ENCODE measurements around the gene DLGAP1. TPM values are rescaled to one million over a fixed set of nuclear protein-coding genes. Genes with fewer than 3 reads are reported as not detected.

DLGAP1 gene
- total and polyA plus RNA-seq, 2 of the 8 experiments (the other 6 are each of a cell fraction or from before 2014, with no cell fraction given) = 11.8 to 16.9 TPM

DNA sequence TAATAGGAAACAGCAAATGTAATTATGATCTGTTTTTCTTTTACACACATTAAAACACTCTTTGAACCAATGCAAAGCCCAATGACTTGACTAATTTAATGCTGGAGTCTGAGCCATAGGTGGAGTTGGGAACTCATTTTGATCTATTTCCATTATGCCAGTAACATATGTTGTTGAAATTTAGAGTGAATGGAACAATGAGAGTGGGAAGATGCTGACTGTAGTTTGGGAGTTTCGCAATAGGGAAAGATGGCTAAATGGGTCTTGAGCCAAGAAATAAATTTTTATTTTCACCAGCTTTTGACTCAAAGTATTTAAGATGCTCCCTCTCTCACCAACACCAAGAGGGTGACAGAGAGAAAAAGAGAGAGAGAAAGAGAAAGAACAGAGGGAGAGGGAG lies 246.7 kb downstream of the DLGAP1 start:
- Histone ChIP-seq H3K27ac (ENCODE audit: low read depth, low read length) (no peak overlapping the region), H3K23me2 (ENCODE audit: low read depth, low read length) (no peaks in the 10 kb centered on the region; the same call in 1 of the 2 replicates), H2BK20ac (ENCODE audit: low read length) (no peak overlapping the region), H3K9me3 (ENCODE audit: insufficient read depth in 2 of 2, low read depth in 1 of 2, low read length in 1 of 2) (no peaks in the 10 kb centered on the region), H3K18ac (ENCODE audit: extremely low read depth, low read length) (no peak overlapping the region), H2BK15ac (ENCODE audit: low read length) (no peak overlapping the region), H2BK12ac (ENCODE audit: low read depth, low read length) (no peak overlapping the region), H3K14ac (ENCODE audit: insufficient read length) (no peak overlapping the region), H3K4me1 (replicated peaks in 1 of 4; ENCODE audit: control insufficient read depth in 3 of 4, insufficient read depth in 4 of 4, low read length in 3 of 4) (peaks cover 0 to 6% (median 3%) of the 10 kb centered on the region in 4 experiments; a peak in 4 of 7 replicates), H2AFZ (ENCODE audit: low read length) (no peak overlapping the region), H3K4me2 (ENCODE audit: insufficient read depth in 1 of 2, low read depth in 2 of 2, low read length in 2 of 2) (no peak overlapping the region), H4K91ac (replicated peaks; ENCODE audit: insufficient read length, low read length) (no peak overlapping the region), H4K8ac (ENCODE audit: extremely low read depth, insufficient read depth, low read length) (no peak overlapping the region), H2BK120ac (replicated peaks; ENCODE audit: low read depth, low read length) (no peak overlapping the region), H4K20me1 (replicated peaks in 1 of 2; ENCODE audit: control insufficient read depth in 1 of 2, insufficient read depth in 2 of 2, low read length in 2 of 2) (peaks cover 0 to 1% of the 10 kb centered on the region in 2 experiments), H3K56ac (replicated peaks; ENCODE audit: insufficient read length, low read depth, low read length) (no peak overlapping the region), H3K79me2 (ENCODE audit: control insufficient read depth in 1 of 2, insufficient read depth in 2 of 2, low read length in 2 of 2) (no peaks in the 10 kb centered on the region), H3K4ac (replicated peaks; ENCODE audit: insufficient read length, low read depth, low read length) (no peak overlapping the region), H3K79me1 (ENCODE audit: low read depth, low read length) (no peaks in the 10 kb centered on the region), H2BK5ac (ENCODE audit: low read depth, low read length) (no peak overlapping the region), H3K9ac (replicated peaks in 1 of 4; ENCODE audit: extremely low read depth in 1 of 4, low read depth in 3 of 4, low read length in 3 of 4) (no peak overlapping the region), H3K4me3 (ENCODE audit: extremely low read depth in 1 of 4, insufficient read depth in 2 of 4, low read depth in 3 of 4, low read length in 4 of 4) (no peak overlapping the region), H2AK5ac (ENCODE audit: low read depth, low read length) (no peak overlapping the region), H3K27me3 (replicated peaks in 1 of 4; ENCODE audit: control insufficient read depth in 3 of 4, extremely low read depth in 1 of 4, insufficient read depth in 3 of 4, low read length in 3 of 4) (no peaks in the 10 kb centered on the region), H4K5ac (ENCODE audit: insufficient read length, low read depth, low read length) (no peak overlapping the region), H3K23ac (ENCODE audit: insufficient read length) (no peak overlapping the region), H3K36me3 (ENCODE audit: control insufficient read depth in 2 of 4, insufficient read depth in 4 of 4, low read length in 3 of 4) (no peaks in the 10 kb centered on the region)
- 94% methylated on average over 1 of the region's 1 CpG; no CpG with 5 or more reads in 1 of the 2 experiments for WGBS, 2 experiments (ENCODE audit: extremely low coverage in 1 of 2, insufficient coverage in 1 of 2, insufficient read length in 1 of 2, insufficient replicate concordance in 2 of 2, low coverage in 1 of 2, low lambda C conversion rate in 2 of 2, missing lambda C conversion rate in 1 of 2)
- FAIRE-seq = no peak
- TF ChIP-seq GTF2F1 (IDR thresholded peaks at IDR 0.05; ENCODE audit: borderline replicate concordance, low read depth, low read length) (no peak), SUZ12 (IDR thresholded peaks at IDR 0.05; ENCODE audit: low read length) (no peak), KDM4A (IDR thresholded peaks at IDR 0.05; ENCODE audit: low read depth, low read length, severe bottlenecking) (no peak), RBBP5 (IDR thresholded peaks at IDR 0.05; ENCODE audit: borderline replicate concordance, low read depth, low read length) (no peak), CEBPB (IDR thresholded peaks at IDR 0.05; ENCODE audit: low read depth, low read length) (peak; percentile 92), CREB1 (IDR thresholded peaks at IDR 0.05) (no peak), CBX8 (IDR thresholded peaks at IDR 0.05; ENCODE audit: borderline replicate concordance, low read depth, low read length) (no peak), TAF1 (IDR thresholded peaks at IDR 0.05; ENCODE audit: low read depth, low read length) (no peak), SIN3A (conservative IDR thresholded peaks at IDR 0.05 in 1 of 2, IDR thresholded peaks at IDR 0.05 in 1 of 2; ENCODE audit: low read depth in 1 of 2, low read length in 2 of 2) (no peak)
- CTCF ChIA-PET (ENCODE audit: partially characterized antibody) = interaction anchor here (0.9 to 2.1 kb wide), 4 partner anchors 10 to 102 kb away, joined by 3 to 7 read pairs (median 4); no protein-coding TSS in a partner anchor
- DNase-seq (ENCODE audit: low read depth in 1 of 2, low spot score in 2 of 2) = no peak
- POLR2A ChIA-PET (ENCODE audit: partially characterized antibody) = interaction anchor here (1.1 kb wide), 1 partner anchor 26 kb away, joined by 3 read pairs; no protein-coding TSS in a partner anchor
